Rectal smooth muscle tissue (tissue), 1 donor: ENCODE results near the gene RIPOR3.
"Not testable (repeated sequence)": the region's sequence is repeated elsewhere in the genome, so short reads cannot be mapped to it uniquely, and the experiment has no call there.

Experiments used
- H3K27ac ChIP-seq: one replicate; pipeline ENCODE4 v1.7.0; 2013; ENCODE audit warnings: low read depth, low read length, inconsistent platforms
- H3K27me3 ChIP-seq: one replicate; pipeline ENCODE4 v1.7.0; 2013; ENCODE audit warnings: low read length; ENCODE audit not compliant: control insufficient read depth, insufficient read depth
- H3K36me3 ChIP-seq: one replicate; pipeline ENCODE4 v1.7.0; 2013; ENCODE audit warnings: low read length; ENCODE audit not compliant: control insufficient read depth, insufficient read depth
- H3K4me1 ChIP-seq: one replicate; pipeline ENCODE4 v1.7.0; 2013; ENCODE audit warnings: low read length; ENCODE audit not compliant: control insufficient read depth, insufficient read depth
- H3K4me3 ChIP-seq: one replicate; pipeline ENCODE4 v1.7.0; 2013; ENCODE audit warnings: low read length
- H3K9ac ChIP-seq: one replicate; pipeline ENCODE4 v1.7.0; 2013; ENCODE audit warnings: low read length

RIPOR3 gene

DNA sequence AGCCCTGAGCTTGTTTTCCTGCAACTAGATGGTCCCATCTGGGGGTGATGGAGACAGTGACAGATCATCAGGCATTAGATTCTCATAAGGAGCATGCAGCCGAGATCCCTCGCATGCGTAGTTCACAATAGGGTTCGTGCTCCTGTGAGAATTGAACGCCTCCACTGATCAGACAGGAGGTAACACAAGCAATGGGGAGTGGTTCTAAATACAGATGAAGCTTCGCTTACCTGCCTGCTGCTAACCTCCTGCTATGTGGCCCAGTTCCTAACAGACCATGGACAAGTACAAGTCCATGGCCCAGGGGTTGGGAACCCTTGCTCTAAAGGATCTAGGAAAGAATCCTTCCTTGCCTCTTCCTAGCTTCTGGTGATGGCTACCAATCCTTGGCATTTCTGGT is 42.7 kb downstream of the RIPOR3 start:
- H3K36me3 ChIP-seq = no peaks in the 10 kb centered on the region
- no peaks in the 10 kb centered on the region for H3K27me3 ChIP-seq
- H3K9ac ChIP-seq = no peak overlapping the region
- H3K27ac ChIP-seq = no peak overlapping the region
- no peak overlapping the region for H3K4me3 ChIP-seq
- no peaks in the 10 kb centered on the region for H3K4me1 ChIP-seq

DNA sequence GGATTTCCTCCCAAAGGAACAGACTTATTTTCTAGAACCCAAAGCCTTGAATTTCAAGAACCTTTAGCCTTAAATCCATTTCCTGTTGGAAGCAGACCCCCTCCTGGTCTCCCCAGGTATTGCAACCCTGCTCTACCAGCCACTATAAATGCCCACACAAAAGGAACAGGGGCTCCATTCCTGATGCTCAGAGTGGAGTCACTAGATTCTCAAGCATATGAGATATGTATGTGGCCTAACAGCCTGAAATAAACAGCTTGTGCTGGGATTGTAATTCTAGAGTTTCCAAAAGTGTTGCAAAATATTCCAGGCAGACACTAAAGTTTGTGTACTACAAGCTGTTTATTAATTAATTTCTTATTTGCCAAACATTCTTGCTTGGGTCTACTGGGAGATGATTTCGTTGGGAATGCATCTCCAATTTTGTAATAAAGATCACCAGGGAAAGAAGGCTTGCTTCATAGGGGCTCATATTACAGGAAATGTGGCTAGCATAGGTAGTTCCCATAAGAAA is 44.8 kb downstream of the RIPOR3 start:
- Histone ChIP-seq H3K36me3 (no peaks in the 10 kb centered on the region), H3K9ac (no peak overlapping the region), H3K27ac (peak overlapping the region; percentile 55), H3K27me3 (no peaks in the 10 kb centered on the region), H3K4me3 (no peak overlapping the region), H3K4me1 (no peaks in the 10 kb centered on the region)

DNA sequence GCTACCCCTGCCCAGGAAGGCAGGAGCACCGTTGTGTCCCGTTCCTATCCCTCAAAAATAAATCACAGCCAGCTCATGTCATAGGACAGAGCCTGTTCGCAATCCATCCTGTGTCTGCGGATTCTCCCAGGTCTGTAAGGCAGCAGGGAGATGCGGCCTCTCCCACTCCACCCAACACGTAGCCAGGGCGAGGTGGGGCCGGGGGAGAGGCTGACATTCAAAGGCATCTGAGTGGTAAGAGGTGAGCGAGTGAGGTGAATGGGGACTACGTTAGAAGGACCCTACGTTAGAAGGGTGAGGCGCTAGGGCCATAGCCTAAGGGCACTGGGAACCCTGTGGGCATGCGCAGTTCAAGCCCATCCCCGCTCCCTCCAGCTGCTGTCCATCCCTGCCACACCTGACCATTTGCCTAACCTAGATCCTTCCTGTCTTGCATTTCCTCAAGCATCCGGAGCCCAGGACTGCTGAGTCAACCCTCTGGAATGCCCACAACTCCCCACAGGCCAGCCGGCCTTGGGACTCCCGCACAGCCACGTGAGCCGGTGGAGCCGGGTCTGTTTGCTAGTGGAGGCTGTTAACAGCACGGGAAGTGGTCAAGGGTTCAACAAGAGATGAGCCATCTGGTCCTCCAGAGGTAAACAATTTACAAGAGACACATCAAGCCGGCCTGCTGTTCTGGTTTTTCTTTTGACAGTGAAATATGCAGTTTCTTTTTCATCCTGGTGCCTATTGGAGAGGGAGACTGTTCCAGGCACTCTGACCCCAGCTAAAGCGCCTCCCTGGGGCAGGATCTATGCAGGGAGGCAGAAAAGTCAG is 45.9 kb downstream of the RIPOR3 start:
- Histone ChIP-seq H3K27ac (peak overlapping the region; percentile 11), H3K4me1 (no peaks in the 10 kb centered on the region), H3K4me3 (peak overlapping the region; percentile 10), H3K36me3 (no peaks in the 10 kb centered on the region), H3K9ac (no peak overlapping the region), H3K27me3 (no peaks in the 10 kb centered on the region)

DNA sequence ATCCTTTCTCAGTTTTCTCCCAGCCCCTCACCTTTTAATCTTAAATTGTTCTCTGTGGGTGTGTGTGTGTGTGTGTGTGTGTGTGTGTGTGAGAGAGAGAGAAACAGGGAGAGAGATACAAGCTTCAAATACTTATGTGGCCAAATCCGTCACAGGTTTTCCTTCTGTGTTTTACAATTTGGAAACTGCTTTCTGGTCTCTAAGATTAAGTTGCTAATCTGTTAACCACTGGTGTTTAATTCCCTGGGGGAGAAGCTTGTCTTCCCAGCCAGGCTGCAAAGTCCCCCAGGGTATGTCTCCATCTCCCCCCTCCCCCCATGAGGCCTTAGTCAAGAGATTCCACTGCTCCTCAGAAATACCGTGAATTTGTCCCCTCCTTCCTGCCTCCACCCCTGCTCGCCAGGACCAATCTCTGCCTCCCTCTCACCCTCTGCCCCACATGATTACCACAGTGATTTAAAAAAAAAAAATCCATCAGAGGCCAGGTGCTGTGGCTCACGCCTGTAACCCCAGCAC is 49.0 kb downstream of the RIPOR3 start:
- no peaks in the 10 kb centered on the region for H3K27me3 ChIP-seq
- H3K36me3 ChIP-seq = no peaks in the 10 kb centered on the region
- no peaks in the 10 kb centered on the region for H3K4me1 ChIP-seq
- no peak overlapping the region for H3K4me3 ChIP-seq
- no peak overlapping the region for H3K27ac ChIP-seq
- H3K9ac ChIP-seq = no peak overlapping the region

DNA sequence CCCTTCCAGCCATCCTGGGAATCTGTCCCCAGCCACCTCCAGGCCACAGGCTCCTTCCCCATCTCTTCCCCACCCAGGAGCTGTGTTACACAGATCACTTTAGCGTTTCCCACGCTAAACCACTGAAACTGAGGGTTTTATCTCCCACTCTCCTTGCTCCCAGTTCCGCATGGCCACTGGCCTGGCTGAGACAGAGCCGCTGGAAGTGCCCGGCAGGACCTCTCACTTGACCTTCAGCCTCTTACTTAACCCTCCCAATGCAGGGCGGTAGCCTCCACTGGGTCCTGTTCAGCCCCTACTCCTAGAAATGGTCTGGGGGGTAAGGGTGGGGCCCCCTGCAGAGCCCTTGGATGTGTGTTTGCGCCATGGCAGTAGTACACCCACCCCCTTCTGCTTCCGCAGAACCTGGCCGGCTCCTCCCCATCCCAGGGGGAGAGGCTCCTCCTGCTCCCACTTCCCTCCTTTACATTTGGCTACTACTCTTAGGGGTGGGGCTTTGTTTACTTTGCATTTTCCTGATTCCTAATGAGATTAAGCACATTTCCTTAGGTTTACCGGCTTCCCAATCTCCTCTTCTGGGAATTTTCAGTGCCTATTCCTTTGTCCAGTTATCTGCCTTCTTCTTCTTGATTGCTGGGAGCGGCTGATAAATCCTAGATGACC is 49.6 kb downstream of the RIPOR3 start:
- H3K4me3 ChIP-seq, H3K4me1 ChIP-seq, H3K27me3 ChIP-seq, H3K36me3 ChIP-seq, H3K27ac ChIP-seq, H3K9ac ChIP-seq: not testable (repeated sequence)

DNA sequence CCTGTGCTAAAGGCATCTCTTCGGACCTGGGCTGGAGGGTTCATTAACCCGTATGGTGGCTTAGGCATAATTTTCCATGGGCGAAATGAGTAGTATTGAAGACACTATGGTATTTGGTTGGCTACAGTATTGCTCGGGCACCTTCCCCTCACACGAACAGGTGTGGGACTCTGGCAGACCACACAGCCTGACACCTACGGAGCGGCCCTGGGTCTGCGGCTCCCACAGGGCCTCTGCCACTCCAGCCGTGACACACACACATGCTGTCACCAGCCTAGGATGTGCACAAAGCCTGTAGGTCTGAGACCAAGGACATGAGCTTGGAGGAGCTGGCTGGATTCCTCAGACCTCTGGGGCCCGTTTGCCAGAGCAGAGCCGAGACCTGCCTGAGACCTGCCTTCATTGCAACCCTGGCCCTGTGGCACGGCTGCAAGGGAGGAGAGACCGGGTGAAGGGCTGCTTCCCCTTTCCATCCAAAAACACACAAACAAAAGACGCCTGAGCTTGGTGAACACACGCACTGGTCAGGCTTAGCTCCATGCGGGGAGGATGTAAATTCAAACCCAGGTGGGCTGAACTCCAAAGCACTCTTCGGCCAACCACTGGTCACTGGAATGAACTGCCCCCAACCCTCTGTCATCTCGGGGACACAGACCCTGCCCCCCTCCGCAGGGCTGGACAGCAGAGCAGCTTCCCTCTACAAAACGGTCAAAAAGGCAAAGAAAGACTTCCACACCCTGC is 51.2 kb downstream of the RIPOR3 start:
- not testable (repeated sequence) for H3K27ac ChIP-seq, H3K27me3 ChIP-seq, H3K36me3 ChIP-seq, H3K9ac ChIP-seq, H3K4me3 ChIP-seq
- H3K4me1 ChIP-seq = peaks cover 14% of the 10 kb centered on the region

DNA sequence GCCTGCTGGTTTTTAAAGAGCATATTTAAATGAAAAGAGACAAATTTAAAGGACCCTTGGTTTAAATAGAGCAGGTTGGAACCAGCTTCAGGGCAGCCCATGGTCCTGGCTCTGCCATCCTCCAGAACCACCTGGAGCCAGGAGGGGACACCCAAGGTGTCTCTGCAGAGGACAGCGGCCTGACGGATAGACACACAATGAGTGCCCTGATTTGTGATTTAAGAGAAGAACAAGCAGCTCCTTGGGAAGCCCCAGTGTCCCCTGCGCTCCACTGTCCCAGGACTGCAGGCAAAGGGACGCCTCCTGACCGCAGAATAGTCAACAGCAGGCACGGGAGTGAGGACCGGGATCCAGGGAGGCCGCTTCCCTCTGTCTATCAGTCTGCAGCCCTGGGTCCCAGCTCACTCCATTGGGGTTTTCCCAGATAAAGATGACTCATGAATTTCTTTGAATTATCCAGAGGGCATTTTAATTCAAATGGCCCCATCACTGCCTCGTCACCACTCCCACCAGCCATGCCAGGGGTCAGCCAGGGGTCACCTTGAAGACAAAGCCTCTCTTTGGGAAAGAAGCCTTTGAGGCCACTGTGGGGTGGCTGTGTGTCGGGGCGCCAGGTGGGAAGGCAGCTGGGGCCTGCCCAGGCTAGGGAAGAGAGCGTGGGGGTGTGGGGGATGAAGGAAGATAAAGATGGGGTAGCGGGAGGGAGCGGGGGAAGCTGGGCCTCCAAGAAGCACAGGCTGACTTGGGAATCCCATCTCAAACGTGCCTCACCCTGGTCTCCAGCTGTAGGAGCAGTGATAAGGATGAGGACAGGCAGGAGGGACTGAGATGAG is 53.1 kb downstream of the RIPOR3 start:
- H3K9ac ChIP-seq, H3K36me3 ChIP-seq, H3K4me3 ChIP-seq, H3K27me3 ChIP-seq, H3K27ac ChIP-seq: not testable (repeated sequence)
- peaks cover 14% of the 10 kb centered on the region for H3K4me1 ChIP-seq

DNA sequence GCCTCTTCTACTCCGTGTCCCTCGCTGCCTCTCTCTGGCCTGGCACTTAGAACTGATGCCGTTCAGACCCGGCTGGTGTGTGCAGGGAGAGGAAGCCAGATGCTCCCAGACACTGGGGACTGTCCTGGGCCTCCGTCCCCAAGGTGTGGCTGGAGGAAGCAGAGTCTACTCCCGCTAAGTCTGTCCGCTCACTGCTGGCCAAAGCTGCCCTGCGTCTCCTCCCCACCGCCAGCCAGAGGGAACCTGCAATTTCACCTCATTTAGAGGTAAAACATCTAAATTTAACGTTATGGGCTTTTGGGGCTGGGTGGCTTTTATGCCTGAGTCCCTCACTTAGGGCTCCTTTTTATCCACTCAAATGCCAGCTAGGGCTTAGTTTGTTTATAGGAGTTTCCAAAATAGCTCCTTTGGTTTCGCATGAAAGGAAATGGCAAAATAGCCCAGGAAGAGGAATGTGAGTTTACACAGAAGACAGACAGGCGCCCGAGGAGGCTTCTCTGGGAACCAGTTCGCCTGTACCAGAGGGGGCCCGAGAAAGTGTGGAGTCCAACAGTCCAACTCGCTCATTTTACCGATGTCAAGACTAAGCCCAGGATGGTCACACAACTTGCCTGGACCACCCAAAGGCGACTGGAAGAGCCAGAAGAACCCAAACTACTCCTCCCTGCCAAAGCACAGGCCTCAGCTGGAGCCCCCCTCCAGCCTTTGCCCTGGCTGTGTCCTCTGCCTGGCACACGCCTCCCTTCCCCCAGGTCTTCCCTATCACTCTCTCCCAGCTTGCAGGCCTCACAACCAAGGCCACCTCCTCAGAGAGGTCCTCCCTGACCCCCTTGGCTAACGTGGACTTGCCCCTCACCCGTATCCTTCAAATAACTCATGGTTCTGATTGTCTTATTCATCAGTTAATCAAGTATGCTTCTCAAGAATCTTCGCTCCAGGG is 54.5 kb downstream of the RIPOR3 start:
- no peaks in the 10 kb centered on the region for H3K36me3 ChIP-seq
- H3K4me1 ChIP-seq = peaks cover 14% of the 10 kb centered on the region
- H3K4me3 ChIP-seq = peak overlapping the region; percentile 6
- H3K27me3 ChIP-seq = no peaks in the 10 kb centered on the region
- H3K9ac ChIP-seq = no peak overlapping the region
- H3K27ac ChIP-seq = no peak overlapping the region

DNA sequence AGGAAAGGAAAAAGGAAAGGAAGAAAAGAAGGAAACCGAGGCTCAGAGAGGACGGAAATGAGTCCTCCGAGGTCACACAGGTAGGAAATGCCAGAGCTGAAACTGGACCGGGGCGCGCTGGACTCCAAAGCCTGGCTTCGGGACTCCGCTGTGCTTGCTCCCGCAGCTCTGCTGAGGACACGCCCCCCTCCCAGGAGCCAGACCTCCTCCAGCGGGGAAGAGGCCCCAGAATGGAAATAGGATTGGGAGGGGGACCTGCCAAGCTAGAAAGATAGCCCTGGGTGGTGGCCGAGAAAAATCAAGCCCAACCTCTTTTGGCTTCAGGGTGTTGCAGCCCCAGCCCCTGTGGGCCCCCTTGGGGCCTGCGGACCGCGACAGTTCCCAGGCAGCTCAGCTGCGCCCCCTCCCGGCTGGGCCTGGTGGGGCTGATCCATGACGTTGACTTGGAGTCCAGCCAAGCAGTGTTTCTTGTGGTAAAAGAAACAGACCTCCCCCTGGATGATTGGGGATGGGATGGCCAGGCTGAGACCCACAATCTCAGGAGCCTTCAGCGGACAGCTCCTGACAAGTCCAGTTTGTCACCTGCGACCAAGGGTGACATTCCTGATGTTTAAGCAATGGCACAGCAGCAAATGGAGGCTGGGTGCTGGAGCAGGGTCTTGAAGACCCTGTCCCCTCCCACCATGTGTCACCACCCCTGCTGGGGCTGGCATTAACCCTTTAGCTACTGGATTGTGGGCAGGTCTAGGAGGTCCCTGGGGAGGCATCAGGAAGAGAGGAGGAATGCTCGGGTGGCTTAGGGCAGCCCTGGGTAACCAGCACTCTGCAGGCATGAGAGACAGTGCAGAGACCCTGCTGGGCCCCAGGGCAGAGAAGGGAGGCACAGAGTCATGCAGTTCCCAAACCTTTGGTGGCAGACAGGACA is 55.4 kb downstream of the RIPOR3 start:
- no peak overlapping the region for H3K27ac ChIP-seq
- H3K4me1 ChIP-seq = peaks cover 14% of the 10 kb centered on the region
- peak overlapping the region; percentile 6 for H3K4me3 ChIP-seq
- H3K27me3 ChIP-seq = no peaks in the 10 kb centered on the region
- no peak overlapping the region for H3K9ac ChIP-seq
- H3K36me3 ChIP-seq = no peaks in the 10 kb centered on the region

DNA sequence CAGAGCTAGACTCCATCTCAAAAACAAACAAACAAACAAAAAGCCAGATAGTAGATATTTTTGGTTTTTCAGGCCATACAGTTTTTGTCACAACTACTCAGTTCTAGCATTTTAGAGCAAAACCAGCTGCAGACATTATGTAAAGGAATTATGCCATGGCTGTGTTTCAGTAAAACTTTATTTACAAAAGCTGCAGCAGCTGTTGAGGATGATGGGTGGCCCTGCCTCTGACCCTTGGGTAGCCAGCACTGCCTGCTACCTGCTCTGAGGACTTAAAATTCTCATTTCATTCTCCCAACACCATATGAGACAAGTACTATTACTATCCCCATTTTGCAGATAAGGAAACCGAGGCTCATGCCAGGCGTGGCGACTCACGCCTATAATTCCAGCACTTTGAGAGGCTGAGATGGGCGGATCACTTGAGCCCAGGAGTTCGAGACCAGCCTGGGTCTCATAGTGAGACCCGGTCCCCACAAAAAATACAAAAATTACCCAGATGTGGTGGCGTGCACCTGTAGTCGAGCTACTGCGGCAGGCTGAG is 56.3 kb downstream of the RIPOR3 start:
- H3K4me1 ChIP-seq = peaks cover 14% of the 10 kb centered on the region
- no peaks in the 10 kb centered on the region for H3K27me3 ChIP-seq
- H3K9ac ChIP-seq = no peak overlapping the region
- no peak overlapping the region for H3K4me3 ChIP-seq
- no peak overlapping the region for H3K27ac ChIP-seq
- H3K36me3 ChIP-seq = no peaks in the 10 kb centered on the region
